NCI-H2029 (cell line): ENCODE results near the gene ARID5A.
"Not testable (repeated sequence)": the region's sequence is repeated elsewhere in the genome, so short reads cannot be mapped to it uniquely, and the experiment has no call there.

Experiments
- DNase-seq: peaks from one replicate; lab custom pipeline; 2025; lab: John Stamatoyannopoulos, UW

ARID5A gene

GRCh38 chr2:96556441-96557330 is 20.1 kb downstream of the ARID5A start:
- DNase-seq: no peak

DNA sequence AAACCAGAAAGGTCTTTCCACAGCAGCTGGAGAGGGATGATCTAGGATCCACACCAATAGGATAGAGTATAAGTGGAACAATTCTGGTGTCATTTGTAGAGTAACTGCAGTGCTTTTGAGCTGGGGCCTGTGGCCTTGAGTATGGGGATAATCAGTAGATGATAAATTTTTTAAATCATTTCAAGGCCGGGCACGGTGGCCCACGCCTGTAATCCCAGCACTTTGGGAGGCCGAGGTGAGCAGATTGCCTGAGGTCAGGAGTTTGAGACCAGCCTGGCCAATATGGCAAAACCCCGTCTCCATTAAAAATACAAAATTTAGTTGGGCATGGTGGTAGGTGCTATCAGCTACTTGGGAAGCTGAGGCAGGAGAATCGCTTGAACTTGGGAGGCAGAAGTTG is 20.9 kb downstream of the ARID5A start:
- DNase-seq: not testable (repeated sequence)

GRCh38 chr2:96558061-96558460 is 21.5 kb downstream of the ARID5A start:
- no peak for DNase-seq

GRCh38 chr2:96558485-96558884 is 21.9 kb downstream of the ARID5A start:
- DNase-seq: no peak

DNA sequence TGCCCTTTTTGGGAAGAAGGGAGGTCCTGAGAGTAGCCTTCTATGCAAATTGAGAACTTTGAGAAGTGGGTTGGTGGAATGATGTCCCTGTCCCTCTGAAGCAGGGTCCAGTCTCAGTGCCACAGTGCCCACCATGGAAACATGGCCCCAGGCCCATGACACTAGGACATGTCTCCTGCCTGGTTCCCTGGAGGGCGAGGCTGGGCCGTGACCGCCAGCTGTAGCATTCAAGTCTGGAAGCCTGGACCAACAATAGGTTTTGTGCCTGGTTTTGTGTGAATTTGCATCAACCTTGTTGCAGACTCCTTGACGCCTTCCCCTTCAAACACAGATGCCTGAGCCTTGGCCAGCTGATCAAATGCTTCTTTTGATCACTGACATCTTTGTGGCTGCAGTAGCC is 27.5 kb downstream of the ARID5A start:
- no peak for DNase-seq

- DNase-seq: no peak
These were observed 28.0 kb downstream of the ARID5A start for GRCh38 chr2:96564563-96564962.

DNA sequence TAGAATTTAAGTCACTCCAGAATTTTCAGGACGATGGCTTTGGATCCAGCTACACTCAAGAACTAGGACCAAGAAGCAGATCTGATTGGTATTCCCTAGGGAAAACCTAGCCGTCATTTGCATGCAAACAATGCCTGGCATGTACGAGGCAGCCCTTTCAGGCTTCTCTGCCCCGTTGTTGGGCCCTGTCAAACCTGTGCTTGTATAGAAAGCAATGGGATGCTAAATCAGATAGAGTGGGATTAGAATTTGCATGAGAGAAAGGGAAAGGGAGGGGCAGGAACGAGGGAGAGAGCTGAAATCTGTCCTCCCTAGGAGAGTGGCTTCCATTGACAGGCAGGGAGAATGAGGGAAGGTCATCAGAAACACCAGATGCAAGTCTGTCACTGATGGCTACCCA is 28.6 kb downstream of the ARID5A start:
- no peak for DNase-seq

GRCh38 chr2:96568094-96568493 is 31.5 kb downstream of the ARID5A start:
- no peak for DNase-seq

GRCh38 chr2:96574364-96574763 is 37.8 kb downstream of the ARID5A start:
- no peak for DNase-seq

DNA sequence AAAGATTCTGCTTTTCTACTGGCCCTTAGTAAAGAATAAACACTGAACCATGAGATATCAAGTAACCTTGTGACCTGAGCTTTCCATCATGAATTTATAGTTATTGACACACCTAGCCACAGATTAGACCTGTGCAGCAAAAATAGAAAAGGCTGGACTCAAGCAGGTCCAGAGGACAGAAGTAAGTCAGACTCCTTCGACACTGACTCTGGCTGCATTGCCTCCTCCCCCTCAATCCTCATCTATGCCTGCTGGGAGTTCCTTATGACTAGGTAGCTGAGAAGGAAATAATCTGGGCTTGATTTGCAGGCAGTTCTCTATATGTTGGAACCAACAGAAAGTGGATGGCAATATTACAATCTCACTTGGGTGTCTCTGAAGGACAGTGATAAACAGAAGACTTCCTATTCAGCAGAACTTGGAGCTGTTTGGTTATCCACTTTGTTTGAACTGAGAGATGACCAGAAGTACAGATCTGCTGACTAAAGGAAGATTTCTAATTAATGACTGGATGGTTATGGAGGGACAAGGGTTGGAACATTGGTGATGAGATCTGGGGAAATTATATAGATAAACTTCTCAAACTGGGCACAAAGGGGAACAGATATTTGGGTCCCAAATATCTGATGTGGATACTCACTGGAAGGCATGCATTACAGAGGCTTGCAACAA is 39.4 kb downstream of the ARID5A start:
- DNase-seq: no peak

GRCh38 chr2:96577501-96577900 is 40.9 kb downstream of the ARID5A start:
- DNase-seq: no peak

DNA sequence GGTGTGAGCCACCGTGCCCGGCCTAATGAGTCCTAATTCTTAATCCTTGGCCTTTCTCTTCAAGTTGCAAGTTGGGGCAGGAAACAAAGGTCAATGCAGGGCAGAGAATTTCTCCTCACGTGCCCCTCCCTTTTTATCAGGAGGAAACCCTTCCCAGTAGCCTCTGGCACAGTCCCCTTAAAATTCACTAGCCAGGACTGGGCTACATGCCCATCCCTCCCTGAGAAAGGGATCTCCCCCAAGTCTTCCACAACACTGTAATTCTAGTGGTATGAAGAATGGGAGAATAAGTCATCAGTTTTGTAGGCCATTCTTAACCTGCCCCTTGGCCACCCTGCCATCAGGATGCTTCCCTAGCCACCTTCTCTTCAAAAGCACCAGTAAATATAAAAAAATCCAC is 42.2 kb downstream of the ARID5A start:
- DNase-seq: no peak

- no peak for DNase-seq
These were observed 42.9 kb downstream of the ARID5A start for GRCh38 chr2:96579422-96579821.

DNA sequence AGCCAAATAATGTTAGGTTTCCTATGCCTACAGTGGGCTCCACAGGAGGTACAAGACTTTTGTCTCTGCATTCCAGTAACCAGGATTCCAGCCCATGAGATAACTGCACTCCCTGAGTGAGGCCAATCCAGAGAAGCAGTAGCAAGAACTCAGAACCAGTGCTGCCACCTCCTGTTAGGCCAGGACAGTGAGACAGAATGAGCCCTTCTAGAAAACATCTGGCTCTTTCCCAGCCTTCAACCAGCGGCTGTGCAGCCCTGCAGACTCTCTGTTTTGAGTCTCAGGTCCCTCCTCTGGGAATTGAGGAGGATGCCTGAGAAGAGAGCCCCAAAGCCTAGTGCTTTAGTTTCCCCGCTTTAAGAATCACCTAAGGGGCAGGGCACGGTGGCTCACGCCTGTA is 44.2 kb downstream of the ARID5A start:
- no peak for DNase-seq

- no peak for DNase-seq
These were observed 47.5 kb downstream of the ARID5A start for GRCh38 chr2:96584017-96584416.

GRCh38 chr2:96587843-96588242 is 51.3 kb downstream of the ARID5A start:
- DNase-seq: no peak

GRCh38 chr2:96591054-96591453 is 54.5 kb downstream of the ARID5A start:
- no peak for DNase-seq

GRCh38 chr2:96591494-96591893 is 54.9 kb downstream of the ARID5A start:
- DNase-seq: no peak

GRCh38 chr2:96594282-96594681 is 57.7 kb downstream of the ARID5A start:
- DNase-seq: no peak

- no peak for DNase-seq
These were observed 58.2 kb downstream of the ARID5A start for GRCh38 chr2:96594691-96595152.

DNA sequence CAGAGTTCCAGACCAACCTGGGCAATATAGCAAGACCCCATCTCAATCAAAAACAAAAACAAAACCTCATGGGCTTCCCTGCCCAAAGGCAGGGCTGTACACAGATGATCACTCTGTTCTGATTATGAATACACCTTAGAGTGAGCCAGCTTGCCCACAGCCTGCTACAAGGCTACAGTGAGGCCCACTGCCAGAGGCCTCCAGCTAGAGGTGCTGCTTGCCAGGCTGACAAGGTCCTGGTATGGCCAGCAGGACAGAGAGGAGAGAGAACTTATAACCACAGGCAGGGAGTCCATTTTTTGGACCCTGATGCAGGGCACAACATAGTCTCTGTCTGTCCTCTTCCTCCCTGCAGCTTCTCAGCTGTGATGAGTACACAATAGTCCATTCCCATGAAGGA is 60.0 kb downstream of the ARID5A start:
- no peak for DNase-seq

- no peak for DNase-seq
These were observed 63.4 kb downstream of the ARID5A start for GRCh38 chr2:96599941-96600340.
